ENCODE results near the gene SERGEF. TPM values are rescaled to one million over a fixed set of nuclear protein-coding genes. Genes with fewer than 3 reads are reported as not detected.

SERGEF gene
- total RNA-seq, 2 experiments from 2014 or later: 44.3 to 47.2 TPM

DNA sequence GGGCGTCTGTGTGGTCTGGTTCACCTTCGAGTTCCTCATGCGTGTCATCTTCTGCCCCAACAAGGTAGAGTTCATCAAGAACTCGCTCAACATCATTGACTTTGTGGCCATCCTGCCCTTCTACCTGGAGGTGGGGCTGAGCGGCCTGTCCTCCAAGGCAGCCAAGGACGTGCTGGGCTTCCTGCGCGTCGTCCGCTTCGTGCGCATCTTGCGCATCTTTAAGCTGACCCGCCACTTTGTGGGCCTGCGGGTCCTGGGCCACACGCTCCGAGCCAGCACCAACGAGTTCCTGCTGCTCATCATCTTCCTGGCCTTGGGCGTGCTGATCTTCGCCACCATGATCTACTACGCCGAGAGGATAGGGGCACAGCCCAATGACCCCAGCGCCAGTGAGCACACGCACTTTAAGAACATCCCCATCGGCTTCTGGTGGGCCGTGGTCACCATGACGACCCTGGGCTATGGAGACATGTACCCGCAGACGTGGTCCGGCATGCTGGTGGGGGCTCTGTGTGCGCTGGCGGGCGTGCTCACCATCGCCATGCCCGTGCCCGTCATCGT is 240.9 kb downstream of the SERGEF start:
- ATAC-seq (ENCODE audit: low read depth) (no peak), DNase-seq (no peak)
- no peaks in the 10 kb centered on the region for H3K9me3 Mint-ChIP-seq
- no peaks in the 10 kb centered on the region for H3K27me3 Mint-ChIP-seq
- POLR2A ChIA-PET: no interaction called here
- H3K36me3 Mint-ChIP-seq: no peaks in the 10 kb centered on the region
- no peaks in the 10 kb centered on the region for H3K4me1 Mint-ChIP-seq
- H3K27ac Mint-ChIP-seq: no peak overlapping the region
- no peak overlapping the region for H3K4me3 Mint-ChIP-seq

DNA sequence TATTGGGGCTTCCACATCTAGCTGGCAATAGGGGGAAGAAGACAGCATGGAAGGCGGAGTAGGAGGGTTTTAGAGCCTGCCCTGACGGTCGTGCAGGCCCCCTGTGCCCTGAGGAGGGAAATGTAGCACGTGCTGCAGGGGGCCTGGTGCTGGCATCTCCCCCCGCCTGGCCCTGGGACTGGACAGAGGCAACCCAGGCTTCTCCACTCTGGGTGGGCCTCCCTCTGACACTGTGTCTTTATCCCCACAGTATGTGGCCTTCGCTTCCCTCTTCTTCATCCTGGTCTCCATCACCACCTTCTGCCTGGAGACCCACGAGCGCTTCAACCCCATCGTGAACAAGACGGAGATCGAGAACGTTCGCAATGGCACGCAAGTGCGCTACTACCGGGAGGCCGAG is 241.4 kb downstream of the SERGEF start:
- Mint-ChIP-seq H3K27me3 (no peaks in the 10 kb centered on the region), H3K4me3 (no peak overlapping the region), H3K9me3 (no peaks in the 10 kb centered on the region), H3K36me3 (no peaks in the 10 kb centered on the region), H3K4me1 (no peaks in the 10 kb centered on the region), H3K27ac (no peak overlapping the region)
- ATAC-seq (ENCODE audit: low read depth) (no peak), DNase-seq (no peak)
- POLR2A ChIA-PET: no interaction called here

DNA sequence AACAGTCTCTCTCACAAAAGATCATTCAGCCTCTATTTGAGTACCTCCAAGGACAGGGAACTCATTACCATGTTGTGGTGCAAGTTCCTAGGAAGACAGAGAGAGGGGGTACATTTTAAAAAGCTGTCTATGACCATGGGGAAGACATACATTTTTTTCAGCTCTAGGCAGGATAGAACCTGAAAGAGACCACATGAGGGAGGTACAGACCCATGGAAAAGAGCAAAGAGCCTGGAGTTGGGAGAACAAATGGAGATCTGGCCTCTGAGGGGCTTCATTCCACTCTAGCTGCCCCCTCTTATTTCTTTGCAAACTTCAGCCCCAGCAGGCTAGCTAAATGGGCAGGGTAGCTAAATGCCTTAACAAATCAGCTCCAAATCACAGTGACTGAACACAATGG is 241.9 kb downstream of the SERGEF start:
- H3K9me3 Mint-ChIP-seq: no peaks in the 10 kb centered on the region

DNA sequence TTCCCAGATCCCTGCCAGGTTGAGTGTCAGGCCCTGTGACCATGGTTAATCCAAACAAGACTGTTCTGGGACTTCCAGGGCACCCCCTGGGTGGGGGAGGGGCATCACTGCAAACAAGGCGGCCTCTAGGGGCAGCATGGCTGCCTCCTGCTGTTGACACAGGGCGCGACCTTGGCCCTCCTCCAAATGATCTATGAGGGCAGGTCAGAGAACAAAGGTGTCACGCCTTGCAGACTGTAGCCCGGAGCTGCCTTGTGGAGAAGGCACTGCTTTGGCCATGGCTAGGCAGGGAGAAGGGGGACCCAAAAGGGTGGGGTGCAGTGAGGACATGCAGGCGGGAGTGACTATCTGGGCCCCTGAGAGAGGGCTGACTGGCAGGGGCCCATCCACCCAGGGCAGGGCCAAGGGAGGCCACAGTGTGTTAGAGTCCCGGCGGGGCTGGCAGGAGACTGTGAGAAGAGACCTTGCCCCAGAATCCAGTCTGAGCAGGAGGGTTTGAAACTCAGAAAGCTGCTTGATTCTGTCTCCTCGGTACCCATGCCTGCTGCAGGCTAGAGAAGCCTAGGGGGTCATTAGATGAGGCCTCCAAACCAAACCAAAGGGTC is 242.7 kb downstream of the SERGEF start:
- H3K4me1 Mint-ChIP-seq: no peaks in the 10 kb centered on the region
- H3K27me3 Mint-ChIP-seq: no peaks in the 10 kb centered on the region
- H3K4me3 Mint-ChIP-seq: no peak overlapping the region
- DNase-seq (no peak), ATAC-seq (ENCODE audit: low read depth) (no peak)
- no peaks in the 10 kb centered on the region for H3K36me3 Mint-ChIP-seq
- H3K27ac Mint-ChIP-seq: no peak overlapping the region
- POLR2A ChIA-PET: no interaction called here
- no peaks in the 10 kb centered on the region for H3K9me3 Mint-ChIP-seq

More for the DNA sequence above, 241.9 kb downstream of the SERGEF start:
- ATAC-seq (ENCODE audit: low read depth): no peak
- Mint-ChIP-seq H3K27me3 (no peaks in the 10 kb centered on the region), H3K4me1 (no peaks in the 10 kb centered on the region), H3K27ac (no peak overlapping the region), H3K36me3 (no peaks in the 10 kb centered on the region), H3K4me3 (no peak overlapping the region)
- POLR2A ChIA-PET: no interaction called here
- DNase-seq: no peak

DNA sequence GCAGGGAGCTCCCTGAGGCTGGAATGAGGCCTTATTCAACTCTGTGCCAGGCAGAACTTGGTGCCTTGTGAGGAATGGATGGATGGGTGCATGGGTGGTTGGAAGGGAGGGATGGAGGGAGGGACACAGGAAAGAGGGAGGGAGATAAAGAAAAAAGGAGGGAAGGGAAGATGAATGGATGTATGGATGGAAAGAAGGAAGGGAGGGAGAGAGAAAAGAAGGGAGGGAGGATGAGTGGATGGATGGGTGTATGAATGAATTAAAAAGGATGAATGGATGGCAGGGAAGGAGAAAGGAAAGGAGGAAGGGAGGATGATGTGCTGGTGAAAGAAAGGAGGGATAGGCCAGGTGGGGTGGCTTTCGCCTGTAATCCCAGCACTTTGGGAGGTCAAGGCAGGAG is 243.6 kb downstream of the SERGEF start:
- ATAC-seq (ENCODE audit: low read depth) (no peak), DNase-seq (no peak)
- POLR2A ChIA-PET: no interaction called here
- Mint-ChIP-seq H3K27ac (no peak overlapping the region), H3K4me1 (no peaks in the 10 kb centered on the region), H3K36me3 (no peaks in the 10 kb centered on the region), H3K27me3 (no peaks in the 10 kb centered on the region), H3K4me3 (no peak overlapping the region), H3K9me3 (no peaks in the 10 kb centered on the region)

DNA sequence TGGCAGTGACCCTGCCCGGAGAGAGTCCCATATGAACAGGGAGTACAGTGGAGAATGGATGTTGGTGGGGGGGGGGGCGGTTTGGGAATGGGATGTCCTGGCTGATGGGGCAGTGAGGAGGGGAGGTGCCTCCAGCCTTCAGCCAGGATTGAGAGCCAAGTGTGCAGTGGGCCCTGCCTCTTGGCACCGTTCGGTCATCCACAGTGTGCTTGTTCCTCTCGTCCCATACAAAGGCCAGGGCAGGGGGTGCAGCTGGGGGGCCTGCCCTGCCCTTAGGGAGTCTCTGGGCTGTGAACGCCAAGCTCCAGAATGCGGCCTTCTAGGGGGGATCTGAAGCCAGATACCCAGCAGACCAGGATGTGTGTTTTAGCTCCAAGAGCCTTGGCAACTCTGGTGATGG is 244.3 kb downstream of the SERGEF start:
- Mint-ChIP-seq H3K27me3 (no peaks in the 10 kb centered on the region), H3K27ac (no peak overlapping the region), H3K36me3 (no peaks in the 10 kb centered on the region)

DNA sequence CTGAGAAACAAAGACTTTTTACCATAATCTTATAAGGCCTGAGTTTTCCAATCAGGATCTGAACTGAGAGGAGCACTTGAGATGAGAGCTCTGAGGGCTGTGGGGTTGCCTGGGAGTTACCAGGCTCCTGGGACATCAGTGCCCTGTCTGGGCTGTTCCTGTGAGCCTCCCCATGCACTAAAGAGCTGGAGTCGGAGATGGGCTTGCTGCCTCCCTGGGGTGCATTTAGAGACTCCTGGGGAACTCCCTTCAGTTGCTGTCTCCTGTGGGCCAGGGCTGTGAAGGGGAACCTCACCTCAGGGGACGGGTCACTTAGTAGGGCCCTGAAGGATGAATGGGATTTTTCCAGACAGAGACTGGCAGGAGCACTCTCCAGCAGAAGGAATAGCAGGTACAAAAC is 244.9 kb downstream of the SERGEF start:
- Mint-ChIP-seq H3K4me3 (no peak overlapping the region), H3K27me3 (no peaks in the 10 kb centered on the region)
- POLR2A ChIA-PET: no interaction called here

More for the DNA sequence above, 244.3 kb downstream of the SERGEF start:
- Mint-ChIP-seq H3K4me3 (no peak overlapping the region), H3K4me1 (no peaks in the 10 kb centered on the region), H3K9me3 (no peaks in the 10 kb centered on the region)
- ATAC-seq (ENCODE audit: low read depth) (no peak), DNase-seq (no peak)
- POLR2A ChIA-PET: no interaction called here

DNA sequence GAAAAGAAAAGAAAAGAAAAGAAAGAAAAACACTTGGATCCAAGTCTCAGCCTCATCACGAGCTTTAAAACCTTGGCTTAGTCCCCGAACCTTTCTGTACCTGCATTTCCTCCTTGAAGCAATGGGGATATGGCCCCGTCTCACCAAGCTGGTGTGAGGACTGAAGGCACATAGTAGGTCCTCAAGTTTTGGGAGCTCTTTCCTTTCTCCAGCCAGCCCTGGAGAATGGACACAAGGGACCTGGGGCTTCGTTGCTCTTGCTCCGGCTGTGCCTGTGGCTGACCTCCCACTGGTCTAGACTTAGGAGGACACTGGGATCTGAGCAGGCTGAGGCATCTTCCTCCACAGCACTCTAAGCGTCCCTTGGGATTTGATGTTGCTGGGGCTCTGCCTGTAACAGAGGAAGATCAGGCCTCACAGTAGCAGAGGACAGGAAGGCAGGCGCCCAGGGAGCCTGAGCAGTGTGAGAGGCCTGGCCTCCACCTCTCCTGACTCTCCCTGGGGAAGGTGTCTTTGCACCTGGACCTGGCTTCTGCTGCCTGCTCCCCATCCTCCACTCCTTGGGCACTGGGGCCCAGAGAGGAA is 245.5 kb downstream of the SERGEF start:
- H3K27me3 Mint-ChIP-seq: no peaks in the 10 kb centered on the region
- no peaks in the 10 kb centered on the region for H3K4me1 Mint-ChIP-seq
- H3K36me3 Mint-ChIP-seq: no peaks in the 10 kb centered on the region
- DNase-seq: no peak
- no peak overlapping the region for H3K4me3 Mint-ChIP-seq
- H3K27ac Mint-ChIP-seq: no peak overlapping the region
- no peaks in the 10 kb centered on the region for H3K9me3 Mint-ChIP-seq
- no peak for ATAC-seq (ENCODE audit: low read depth)
- POLR2A ChIA-PET: no interaction called here

More for the DNA sequence above, 244.9 kb downstream of the SERGEF start:
- no peak for DNase-seq
- no peak overlapping the region for H3K27ac Mint-ChIP-seq
- no peaks in the 10 kb centered on the region for H3K36me3 Mint-ChIP-seq
- H3K9me3 Mint-ChIP-seq: no peaks in the 10 kb centered on the region
- no peak for ATAC-seq (ENCODE audit: low read depth)
- H3K4me1 Mint-ChIP-seq: no peaks in the 10 kb centered on the region

DNA sequence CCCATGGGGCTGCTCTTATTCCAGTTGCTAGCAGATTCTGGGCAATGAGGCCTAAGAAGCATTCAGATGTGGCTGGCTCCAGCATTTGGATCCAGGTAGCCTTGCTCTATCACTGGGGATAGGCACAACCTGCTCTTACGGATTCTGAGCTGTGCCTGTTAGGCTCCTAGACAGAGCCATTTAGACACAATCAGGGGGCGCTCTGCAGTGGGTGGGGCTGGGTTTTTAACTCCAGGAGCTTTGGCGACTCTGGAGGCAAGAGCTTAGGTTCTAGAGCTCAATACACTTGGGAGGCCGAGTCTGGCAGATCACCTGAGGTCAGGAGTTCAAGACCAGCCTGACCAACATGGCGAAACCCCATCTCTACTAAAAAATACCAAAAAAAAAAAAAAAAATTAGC is 246.3 kb downstream of the SERGEF start:
- DNase-seq: no peak
- ATAC-seq (ENCODE audit: low read depth): no peak
- peaks cover 2% of the 10 kb centered on the region for H3K27me3 Mint-ChIP-seq
- H3K4me1 Mint-ChIP-seq: no peaks in the 10 kb centered on the region
- no peak overlapping the region for H3K27ac Mint-ChIP-seq
- no peaks in the 10 kb centered on the region for H3K9me3 Mint-ChIP-seq
- H3K36me3 Mint-ChIP-seq: no peaks in the 10 kb centered on the region
- POLR2A ChIA-PET: interaction anchor here (0.7 kb wide), 1 partner anchor 719 kb away, joined by 3 read pairs; no protein-coding TSS in a partner anchor
- H3K4me3 Mint-ChIP-seq: no peak overlapping the region

DNA sequence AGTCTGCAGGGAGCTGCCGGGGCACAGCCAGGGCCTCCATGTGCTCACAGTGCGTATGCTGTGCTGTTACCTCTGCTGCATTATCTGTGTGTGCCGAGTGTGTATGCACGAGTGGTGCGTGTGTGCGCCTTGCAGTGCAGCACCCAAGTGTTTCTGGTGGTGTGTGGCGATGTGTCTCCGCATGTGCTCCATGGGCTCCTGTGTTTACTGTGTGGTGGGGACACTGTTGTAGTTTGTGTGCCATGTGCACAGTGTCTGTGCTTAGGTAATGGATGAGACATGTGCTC is 246.8 kb downstream of the SERGEF start:
- Mint-ChIP-seq H3K36me3 (no peaks in the 10 kb centered on the region), H3K27me3 (peaks cover 2% of the 10 kb centered on the region), H3K9me3 (no peaks in the 10 kb centered on the region), H3K4me1 (no peaks in the 10 kb centered on the region), H3K27ac (no peak overlapping the region), H3K4me3 (no peak overlapping the region)
- ATAC-seq (ENCODE audit: low read depth) (no peak), DNase-seq (no peak)
- POLR2A ChIA-PET: no interaction called here

DNA sequence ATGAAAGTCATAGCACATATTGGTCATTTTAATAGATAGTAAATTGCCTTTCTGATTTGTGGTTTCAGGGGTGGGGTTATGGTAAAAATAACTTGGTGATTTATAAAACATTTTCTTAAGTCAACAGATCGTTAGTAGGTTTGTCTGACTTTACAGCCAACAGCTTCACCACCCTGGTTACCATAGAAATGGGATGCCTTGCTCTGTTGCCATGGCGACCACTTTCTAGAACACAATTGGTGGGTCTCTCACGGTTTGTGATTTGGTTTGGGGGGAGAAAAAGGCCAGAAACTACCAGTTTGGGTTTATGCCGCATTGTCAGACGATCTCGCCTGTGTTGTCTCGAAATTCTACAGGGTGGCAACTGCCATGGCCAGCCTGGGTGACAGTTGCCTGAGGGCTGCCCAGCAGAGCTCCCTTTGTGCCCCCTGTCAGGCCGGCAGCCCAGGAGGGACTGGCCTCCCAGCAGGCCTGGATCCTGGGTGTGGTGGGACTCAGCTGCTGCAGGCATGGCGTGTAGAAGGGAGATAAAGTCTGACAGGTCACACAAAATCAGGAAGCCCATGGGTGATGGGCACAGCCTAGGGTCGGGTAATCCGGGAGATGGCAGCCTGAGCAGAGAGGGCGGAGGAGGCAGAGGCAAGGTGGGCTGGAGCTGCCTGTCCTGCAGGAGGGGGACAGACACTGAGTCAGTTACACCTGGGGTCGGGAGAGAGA is 247.3 kb downstream of the SERGEF start:
- Mint-ChIP-seq H3K36me3 (no peaks in the 10 kb centered on the region), H3K4me1 (no peaks in the 10 kb centered on the region), H3K27me3 (peaks cover 2% of the 10 kb centered on the region), H3K9me3 (no peaks in the 10 kb centered on the region), H3K27ac (no peak overlapping the region), H3K4me3 (no peak overlapping the region)
- ATAC-seq (ENCODE audit: low read depth) (no peak), DNase-seq (no peak)
- POLR2A ChIA-PET: interaction anchor here (0.5 kb wide), 1 partner anchor 376 kb away, joined by 5 read pairs; no protein-coding TSS in a partner anchor

DNA sequence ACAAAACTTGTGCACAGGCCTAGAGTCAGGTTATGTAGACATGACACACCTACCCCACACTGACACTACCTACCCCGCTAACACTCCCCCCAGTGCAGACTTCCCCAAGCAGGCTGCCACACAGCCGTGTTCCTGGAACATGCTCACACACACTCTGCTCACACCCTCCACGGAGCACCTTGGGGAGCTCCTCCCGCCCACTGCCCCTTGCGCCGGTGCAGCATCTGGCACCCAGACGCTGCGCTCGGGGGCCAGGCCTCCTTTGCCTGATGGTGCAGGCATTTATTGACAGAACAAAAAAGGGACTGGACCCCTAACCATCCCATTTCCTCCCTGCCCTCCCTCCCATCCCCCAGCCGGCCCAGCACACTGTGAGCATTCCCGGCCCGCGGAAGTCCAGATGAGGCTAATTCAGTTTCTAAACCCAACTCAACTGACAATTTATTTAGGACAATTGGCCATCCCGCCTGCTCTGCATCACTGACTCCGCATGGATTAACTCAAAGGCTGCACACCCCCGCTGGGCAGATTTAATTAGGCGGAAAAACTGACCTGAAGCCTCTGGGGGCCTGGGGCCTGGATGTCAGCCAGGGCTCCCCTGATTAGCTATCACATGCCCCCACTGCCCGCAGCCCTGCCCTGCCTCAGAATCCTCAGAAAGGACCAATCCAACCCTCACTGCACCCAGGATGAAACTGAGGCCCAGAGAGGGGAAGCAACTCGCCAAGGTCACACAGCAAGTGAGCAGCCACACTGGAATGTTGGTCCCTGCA is 248.2 kb downstream of the SERGEF start:
- H3K9me3 Mint-ChIP-seq: no peaks in the 10 kb centered on the region
- no peak for ATAC-seq (ENCODE audit: low read depth)
- POLR2A ChIA-PET: no interaction called here
- no peak for DNase-seq
- H3K27ac Mint-ChIP-seq: no peak overlapping the region
- no peak overlapping the region for H3K4me3 Mint-ChIP-seq
- H3K4me1 Mint-ChIP-seq: no peaks in the 10 kb centered on the region
- H3K27me3 Mint-ChIP-seq: peaks cover 2% of the 10 kb centered on the region
- no peaks in the 10 kb centered on the region for H3K36me3 Mint-ChIP-seq

DNA sequence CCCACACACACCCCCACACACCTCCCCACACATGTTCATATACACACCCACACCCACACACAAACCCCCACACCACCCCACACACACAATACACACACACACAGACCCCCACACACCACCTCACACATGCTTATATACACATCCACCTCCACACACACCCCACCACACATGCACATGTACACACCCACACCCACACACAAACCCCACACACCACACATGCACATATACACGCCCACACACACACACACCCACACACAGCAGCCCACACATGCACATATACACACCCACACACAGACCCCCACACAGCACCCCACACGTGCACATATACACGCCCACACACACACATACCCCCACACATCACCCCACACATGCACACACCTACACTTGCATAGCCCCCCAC is 249.1 kb downstream of the SERGEF start:
- POLR2A ChIA-PET: no interaction called here
- Mint-ChIP-seq H3K27ac (no peak overlapping the region), H3K9me3 (no peaks in the 10 kb centered on the region), H3K4me3 (no peak overlapping the region), H3K27me3 (peaks cover 2% of the 10 kb centered on the region), H3K4me1 (no peaks in the 10 kb centered on the region), H3K36me3 (no peaks in the 10 kb centered on the region)
- ATAC-seq (ENCODE audit: low read depth): no peak
- DNase-seq: no peak

Measured in activated naive CD8-positive, alpha-beta T cell treated with anti-CD3 and anti-CD28 coated beads, Interleukin-2, amount 10 ng/mL, durations not matched to agents 7 days and 5 days (primary cell).